LNCAP (cell line): ENCODE measurements around the gene GPR15LG.

ENCODE experiments used
- CTCF ChIP-seq: fragments of 450-650 bp; IDR thresholded peaks from 2 replicates; pipeline ENCODE4 v1.5.1; 2017; ENCODE audit warnings: mild to moderate bottlenecking

GPR15LG gene

GRCh38 chr10:84221916-84222315, 48.3 kb downstream of the GPR15LG start:
- no peak for TF ChIP-seq CTCF

GRCh38 chr10:84224411-84225028, 50.9 kb downstream of the GPR15LG start:
- TF ChIP-seq CTCF = no peak

GRCh38 chr10:84225427-84226173, 52.0 kb downstream of the GPR15LG start, which contains the start of gene LRIT2:
Gene LRIT2, minus strand, starts transcription at chr10:84225544. Its CDS starts 24 bp downstream, at chr10:84225520.
- no peak for TF ChIP-seq CTCF

GRCh38 chr10:84226616-84227015, 53.0 kb downstream of the GPR15LG start:
- TF ChIP-seq CTCF = no peak

GRCh38 chr10:84227810-84228209, 54.2 kb downstream of the GPR15LG start:
- TF ChIP-seq CTCF = no peak

- no peak for TF ChIP-seq CTCF
Observed at GRCh38 chr10:84230359-84230758, 56.8 kb downstream of the GPR15LG start.

GRCh38 chr10:84232376-84232775, 58.8 kb downstream of the GPR15LG start:
- no peak for TF ChIP-seq CTCF
